ENCODE measurements around the gene RIN2. TPM values are rescaled to one million over a fixed set of nuclear protein-coding genes. Genes with fewer than 3 reads are reported as not detected.

Gene RIN2
- total RNA-seq, 1 donor from 2014 or later: 57.5 TPM

DNA sequence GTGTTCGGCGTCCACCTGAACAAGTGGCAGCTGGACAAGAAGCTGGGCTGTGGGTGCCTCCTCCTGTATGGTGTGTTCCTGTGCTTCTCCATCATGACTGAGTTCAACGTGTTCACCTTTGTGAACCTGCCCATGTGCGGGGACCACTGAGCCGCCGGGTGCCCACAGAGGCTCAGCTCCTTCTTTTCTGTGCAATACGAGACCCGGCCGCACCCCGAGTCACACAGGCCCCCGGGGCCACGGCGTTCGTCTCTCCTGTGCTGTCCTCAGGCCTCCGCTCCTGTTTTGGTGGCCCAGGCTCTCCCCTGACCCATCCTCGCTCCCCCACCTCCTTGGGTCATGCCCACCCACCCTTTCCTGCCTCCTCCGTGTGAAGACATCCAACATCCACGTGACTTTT, 37.1 kb upstream of the RIN2 start:
- no peak for DNase-seq (ENCODE audit: low spot score)
- H3K4me1 Mint-ChIP-seq (ENCODE audit: unreplicated experiment): no peaks in the 10 kb centered on the region
- TF ChIP-seq, protein P1, sequence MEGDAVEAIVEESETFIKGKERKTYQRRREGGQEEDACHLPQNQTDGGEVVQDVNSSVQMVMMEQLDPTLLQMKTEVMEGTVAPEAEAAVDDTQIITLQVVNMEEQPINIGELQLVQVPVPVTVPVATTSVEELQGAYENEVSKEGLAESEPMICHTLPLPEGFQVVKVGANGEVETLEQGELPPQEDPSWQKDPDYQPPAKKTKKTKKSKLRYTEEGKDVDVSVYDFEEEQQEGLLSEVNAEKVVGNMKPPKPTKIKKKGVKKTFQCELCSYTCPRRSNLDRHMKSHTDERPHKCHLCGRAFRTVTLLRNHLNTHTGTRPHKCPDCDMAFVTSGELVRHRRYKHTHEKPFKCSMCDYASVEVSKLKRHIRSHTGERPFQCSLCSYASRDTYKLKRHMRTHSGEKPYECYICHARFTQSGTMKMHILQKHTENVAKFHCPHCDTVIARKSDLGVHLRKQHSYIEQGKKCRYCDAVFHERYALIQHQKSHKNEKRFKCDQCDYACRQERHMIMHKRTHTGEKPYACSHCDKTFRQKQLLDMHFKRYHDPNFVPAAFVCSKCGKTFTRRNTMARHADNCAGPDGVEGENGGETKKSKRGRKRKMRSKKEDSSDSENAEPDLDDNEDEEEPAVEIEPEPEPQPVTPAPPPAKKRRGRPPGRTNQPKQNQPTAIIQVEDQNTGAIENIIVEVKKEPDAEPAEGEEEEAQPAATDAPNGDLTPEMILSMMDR (IDR thresholded peaks at IDR 0.05; ENCODE audit: unreplicated experiment): no peak
- H3K4me3 Mint-ChIP-seq (ENCODE audit: unreplicated experiment): no peak overlapping the region
- no peak overlapping the region for H3K27ac Mint-ChIP-seq (ENCODE audit: unreplicated experiment)
- H3K9me3 Mint-ChIP-seq (ENCODE audit: unreplicated experiment): no peaks in the 10 kb centered on the region
- peaks cover 8% of the 10 kb centered on the region for H3K36me3 Mint-ChIP-seq (ENCODE audit: low read depth, unreplicated experiment)
- peaks cover 3% of the 10 kb centered on the region for H3K27me3 Mint-ChIP-seq (ENCODE audit: unreplicated experiment)

DNA sequence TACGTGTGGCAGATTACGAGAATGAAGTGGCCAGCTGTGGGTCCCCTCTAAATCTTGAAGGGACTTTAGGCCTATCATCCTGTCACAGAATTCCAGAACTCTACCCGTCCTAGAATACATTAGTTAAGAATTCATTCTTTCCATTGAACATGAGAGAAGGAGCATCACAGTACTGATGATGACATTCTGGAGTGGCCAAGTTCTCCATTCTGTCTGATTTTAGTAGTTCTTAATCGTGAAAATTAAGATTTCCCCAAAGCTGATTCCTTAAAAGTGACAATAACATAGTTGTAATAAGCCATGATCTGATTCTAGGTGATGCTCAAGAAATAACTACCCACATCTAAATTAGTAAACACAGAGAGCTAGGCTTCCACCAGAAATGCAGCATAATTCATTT, 35.0 kb upstream of the RIN2 start:
- no peak for DNase-seq (ENCODE audit: low spot score)
- H3K9me3 Mint-ChIP-seq (ENCODE audit: unreplicated experiment): no peaks in the 10 kb centered on the region
- no peak overlapping the region for H3K4me3 Mint-ChIP-seq (ENCODE audit: unreplicated experiment)
- no peak overlapping the region for H3K27ac Mint-ChIP-seq (ENCODE audit: unreplicated experiment)
- H3K27me3 Mint-ChIP-seq (ENCODE audit: unreplicated experiment): peaks cover 3% of the 10 kb centered on the region
- peaks cover 4% of the 10 kb centered on the region for H3K36me3 Mint-ChIP-seq (ENCODE audit: low read depth, unreplicated experiment)
- no peaks in the 10 kb centered on the region for H3K4me1 Mint-ChIP-seq (ENCODE audit: unreplicated experiment)
- TF ChIP-seq, protein P1 (IDR thresholded peaks at IDR 0.05; ENCODE audit: unreplicated experiment): no peak

- no peak overlapping the region for H3K27ac Mint-ChIP-seq (ENCODE audit: unreplicated experiment)
- peaks cover 4% of the 10 kb centered on the region for H3K36me3 Mint-ChIP-seq (ENCODE audit: low read depth, unreplicated experiment)
- H3K4me1 Mint-ChIP-seq (ENCODE audit: unreplicated experiment): no peaks in the 10 kb centered on the region
- H3K27me3 Mint-ChIP-seq (ENCODE audit: unreplicated experiment): peaks cover 3% of the 10 kb centered on the region
- H3K9me3 Mint-ChIP-seq (ENCODE audit: unreplicated experiment): no peaks in the 10 kb centered on the region
- TF ChIP-seq, protein P1 (IDR thresholded peaks at IDR 0.05; ENCODE audit: unreplicated experiment): no peak
- DNase-seq (ENCODE audit: low spot score): no peak
- H3K4me3 Mint-ChIP-seq (ENCODE audit: unreplicated experiment): no peak overlapping the region
Observed at GRCh38 chr20:19723813-19724430, 34.1 kb upstream of the RIN2 start.

GRCh38 chr20:19725373-19725772, 32.7 kb upstream of the RIN2 start:
- no peak for DNase-seq (ENCODE audit: low spot score)
- no peak overlapping the region for H3K27ac Mint-ChIP-seq (ENCODE audit: unreplicated experiment)
- H3K36me3 Mint-ChIP-seq (ENCODE audit: low read depth, unreplicated experiment): no peaks in the 10 kb centered on the region
- H3K4me1 Mint-ChIP-seq (ENCODE audit: unreplicated experiment): no peaks in the 10 kb centered on the region
- no peaks in the 10 kb centered on the region for H3K27me3 Mint-ChIP-seq (ENCODE audit: unreplicated experiment)
- TF ChIP-seq, protein P1 (IDR thresholded peaks at IDR 0.05; ENCODE audit: unreplicated experiment): no peak
- no peak overlapping the region for H3K4me3 Mint-ChIP-seq (ENCODE audit: unreplicated experiment)
- H3K9me3 Mint-ChIP-seq (ENCODE audit: unreplicated experiment): no peaks in the 10 kb centered on the region

DNA sequence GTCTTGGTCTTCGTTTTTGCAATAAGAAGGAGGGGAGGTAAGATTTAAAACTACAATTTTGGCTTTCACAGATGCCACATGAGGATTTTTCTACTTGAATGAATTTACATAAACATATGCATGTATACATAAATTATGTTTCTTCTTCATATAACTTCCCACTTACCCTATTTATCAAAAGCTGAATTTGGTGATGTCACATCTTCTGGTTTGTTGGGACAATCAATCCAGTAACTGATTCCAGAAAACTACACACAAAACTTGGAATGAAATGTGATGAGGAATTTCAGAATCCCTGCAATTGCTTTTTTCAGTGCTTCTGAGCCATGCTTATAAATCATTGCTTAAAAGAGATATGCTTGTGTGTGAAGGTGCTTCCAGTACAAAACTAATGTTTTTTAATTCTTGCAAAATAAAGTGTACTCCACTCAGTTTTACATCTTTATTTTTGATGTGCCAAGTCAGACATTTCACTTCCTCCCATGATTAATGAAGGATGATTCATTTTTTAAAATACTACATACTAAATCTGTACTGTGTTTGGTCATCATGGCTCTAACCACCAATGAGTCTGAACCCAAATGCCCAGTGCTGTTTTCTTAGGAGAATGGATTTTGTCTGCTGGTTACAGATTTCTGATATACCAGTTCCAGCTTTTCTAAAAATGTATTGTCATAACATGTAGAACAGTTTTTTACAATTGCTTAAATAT, 32.1 kb upstream of the RIN2 start:
- H3K9me3 Mint-ChIP-seq (ENCODE audit: unreplicated experiment): no peaks in the 10 kb centered on the region
- no peak overlapping the region for H3K27ac Mint-ChIP-seq (ENCODE audit: unreplicated experiment)
- no peak overlapping the region for H3K4me3 Mint-ChIP-seq (ENCODE audit: unreplicated experiment)
- no peak for DNase-seq (ENCODE audit: low spot score)
- no peaks in the 10 kb centered on the region for H3K27me3 Mint-ChIP-seq (ENCODE audit: unreplicated experiment)
- TF ChIP-seq, protein P1 (IDR thresholded peaks at IDR 0.05; ENCODE audit: unreplicated experiment): no peak
- H3K4me1 Mint-ChIP-seq (ENCODE audit: unreplicated experiment): no peaks in the 10 kb centered on the region
- H3K36me3 Mint-ChIP-seq (ENCODE audit: low read depth, unreplicated experiment): no peaks in the 10 kb centered on the region
